Measurements from ENCODE around the gene SEMA6A. TPM values are rescaled to one million over a fixed set of nuclear protein-coding genes. Genes with fewer than 3 reads are reported as not detected.

Gene SEMA6A
- total RNA-seq, 5 donors from 2014 or later (not counting 1 experiment from before 2014, with no cell fraction given), result 0.79 to 0.88 (median 0.79) TPM; not detected in 2

GRCh38 chr5:116394186-116394867 lies 180.3 kb downstream of the SEMA6A start:
- H3K9me3 ChIP-seq, result no peaks in the 10 kb centered on the region
- POLR2A ChIA-PET, result no interaction called here
- no peak overlapping the region for H3K27ac ChIP-seq (ENCODE audit: low read length)
- no peaks in the 10 kb centered on the region for H3K4me1 ChIP-seq (ENCODE audit: control insufficient read depth in 1 of 2, extremely low read depth in 1 of 2, insufficient read depth in 2 of 2, low read length in 2 of 2)
- Mint-ChIP-seq H3K4me3 (no peak overlapping the region), H3K4me1 (no peaks in the 10 kb centered on the region), H3K27me3 (no peaks in the 10 kb centered on the region), H3K27ac (no peak overlapping the region), H3K36me3 (peaks cover 47% of the 10 kb centered on the region), H3K9me3 (peaks cover 0 to 5% (median 3%) of the 10 kb centered on the region in 3 donors)
- DNase-seq (no peak), ATAC-seq (replicated peaks in 1 of 4) (no peak)
- H3K4me3 ChIP-seq (ENCODE audit: control insufficient read depth in 1 of 2, extremely low read depth in 1 of 2, low read length in 1 of 2), result no peak overlapping the region
- CTCF ChIA-PET, result no interaction called here
- H3K27me3 ChIP-seq (replicated peaks in 1 of 2; ENCODE audit: control insufficient read depth in 2 of 2, extremely low read depth in 1 of 2, insufficient read depth in 2 of 2, low read length in 1 of 2), result no peaks in the 10 kb centered on the region
- no peaks in the 10 kb centered on the region for H3K36me3 ChIP-seq (ENCODE audit: control insufficient read depth in 2 of 2, extremely low read depth in 1 of 2, insufficient read depth in 1 of 2, low read length in 1 of 2)
- WGBS (ENCODE audit: insufficient coverage), result no CpG with 5 or more reads among the region's 5 CpGs
